ENCODE measurements around the gene DDX1. TPM values are rescaled to one million over a fixed set of nuclear protein-coding genes. Genes with fewer than 3 reads are reported as not detected.

Gene DDX1
- total RNA-seq, 1 experiment from 2014 or later: 102 TPM

- no peak for DNase-seq (ENCODE audit: low read depth)
Observed at GRCh38 chr2:15628899-15629855, 37.5 kb downstream of the DDX1 start.

DNA sequence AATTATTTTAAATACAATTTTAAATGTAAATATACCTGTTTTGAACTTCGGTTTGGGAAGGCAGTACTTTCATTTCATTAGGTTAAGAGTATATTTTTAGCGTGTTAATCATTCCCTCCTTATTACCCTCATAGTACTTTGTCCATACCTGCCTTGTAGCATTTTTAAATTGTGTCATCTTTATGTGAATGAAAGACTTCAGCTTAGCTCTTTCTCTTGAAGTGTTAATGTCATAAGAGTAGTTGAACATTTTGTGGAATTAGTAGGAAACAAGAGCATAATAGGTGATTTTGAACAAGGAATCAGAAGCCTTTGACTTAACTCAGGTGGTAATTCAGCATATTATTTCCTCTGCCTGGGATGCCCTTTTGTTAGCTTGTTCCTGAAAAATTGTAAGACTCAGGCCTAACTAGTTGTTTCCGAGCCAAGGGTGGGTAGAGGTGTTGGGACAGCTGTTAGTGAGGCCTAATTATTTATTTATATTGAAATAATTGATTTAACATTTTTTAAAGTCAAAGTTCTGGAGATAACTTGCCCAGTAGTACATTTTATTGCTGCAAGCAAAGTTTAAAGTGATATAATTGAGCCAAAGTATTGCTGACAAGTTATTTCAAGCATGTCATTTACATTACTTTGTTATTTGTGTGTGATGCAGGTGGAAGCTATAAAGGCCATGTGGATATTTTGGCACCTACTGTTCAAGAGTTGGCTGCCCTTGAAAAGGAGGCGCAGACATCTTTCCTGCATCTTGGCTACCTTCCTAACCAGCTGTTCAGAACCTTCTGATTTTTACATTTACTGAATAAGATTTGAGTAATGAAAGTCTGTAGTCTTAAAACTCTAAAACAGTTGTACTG, 38.7 kb downstream of the DDX1 start:
- DNase-seq (ENCODE audit: low read depth): no peak

GRCh38 chr2:15630978-15631719, 39.5 kb downstream of the DDX1 start:
- DNase-seq (ENCODE audit: low read depth): no peak

- no peak for DNase-seq (ENCODE audit: low read depth)
Observed at GRCh38 chr2:15631883-15632282, 40.2 kb downstream of the DDX1 start.

DNA sequence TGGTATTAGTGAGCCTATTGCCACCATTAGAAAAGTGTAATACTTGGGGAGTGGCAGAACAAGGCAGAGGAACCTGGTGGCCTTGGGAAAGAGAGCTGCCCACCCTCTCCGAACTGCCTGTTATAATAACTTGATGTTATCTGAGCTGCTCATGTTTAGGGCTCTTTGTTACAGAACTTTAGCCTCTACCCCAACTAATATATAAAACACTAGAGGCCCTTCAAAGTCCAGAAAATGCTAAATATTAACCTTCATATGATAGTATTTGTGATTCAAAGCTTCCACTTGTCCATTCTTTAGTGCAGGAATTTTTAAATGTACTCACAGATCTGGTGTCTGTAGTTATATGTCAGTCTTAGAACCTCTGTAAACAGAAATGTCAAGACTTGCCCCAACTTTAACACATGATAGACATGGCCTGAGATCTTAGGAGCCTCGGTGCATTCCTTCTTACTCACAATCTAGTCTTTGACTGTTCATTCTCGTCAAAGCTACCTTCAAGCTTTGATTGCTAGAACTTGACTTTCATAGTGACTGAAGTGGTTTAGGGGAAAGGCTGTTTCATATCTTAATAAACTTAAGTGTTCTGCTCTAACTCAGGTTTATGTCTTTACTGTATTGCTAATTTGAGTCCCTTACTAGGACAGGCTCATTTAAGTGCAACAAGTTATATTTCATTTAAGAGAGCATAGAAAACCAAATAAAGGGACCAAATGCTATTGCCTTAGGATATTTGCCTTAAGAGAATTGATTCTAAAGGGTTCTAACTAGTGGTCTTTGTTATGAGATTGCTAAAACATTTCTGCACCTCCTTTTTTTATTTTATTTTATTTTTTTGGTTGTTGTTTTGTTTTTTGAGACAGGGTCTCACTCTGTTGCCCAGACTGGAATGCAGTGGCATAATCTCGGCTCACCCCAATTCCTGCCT, 41.6 kb downstream of the DDX1 start:
- DNase-seq (ENCODE audit: low read depth): no peak

DNA sequence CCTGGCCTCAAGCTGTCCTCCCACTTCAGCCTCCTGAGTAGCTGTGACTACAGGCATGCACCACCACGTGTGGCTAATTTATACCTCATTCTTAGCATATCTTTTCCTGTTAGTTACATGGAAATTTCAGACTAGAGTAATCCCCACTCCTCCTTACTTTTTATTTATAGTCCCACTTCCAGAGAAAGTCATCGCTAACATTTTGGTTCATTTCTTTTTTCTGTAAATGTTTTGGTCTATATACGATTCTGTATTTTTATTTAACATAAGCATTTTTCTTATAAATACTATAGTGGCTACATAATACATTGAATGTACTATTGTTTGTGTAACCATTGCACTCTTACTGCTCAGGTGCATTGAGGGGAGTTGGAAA, 42.3 kb downstream of the DDX1 start:
- DNase-seq (ENCODE audit: low read depth): no peak

DNA sequence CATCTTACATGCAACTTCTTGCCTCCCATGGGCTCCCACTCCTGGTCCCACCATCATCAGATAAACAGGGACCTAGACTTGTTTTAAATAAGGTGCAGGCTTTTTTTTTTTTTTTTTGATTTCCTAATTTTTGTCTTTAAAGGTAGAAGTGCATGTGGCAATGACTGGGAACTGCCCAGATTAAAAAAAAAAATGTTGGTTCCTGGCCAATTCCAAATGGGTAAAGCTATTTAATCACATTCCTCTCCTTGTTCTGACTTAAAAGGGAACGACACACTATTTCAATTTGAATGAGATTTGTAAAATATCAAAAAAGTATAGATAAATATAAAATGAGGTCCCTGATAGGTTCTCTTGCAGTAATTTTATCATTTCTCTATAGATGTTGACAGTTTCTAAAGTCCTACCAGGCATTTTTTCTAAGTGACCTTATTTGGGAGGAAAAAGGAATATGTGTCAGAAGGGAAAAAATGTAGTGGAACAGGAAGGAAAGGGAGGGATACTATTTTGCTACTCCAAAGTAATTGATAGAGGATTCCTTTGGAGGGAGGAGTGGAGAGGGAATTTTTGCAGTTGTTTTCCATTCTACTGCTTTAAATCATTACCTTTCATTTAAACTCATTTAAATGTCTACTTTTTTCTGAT, 43.3 kb downstream of the DDX1 start:
- no peak for DNase-seq (ENCODE audit: low read depth)

- DNase-seq (ENCODE audit: low read depth): peak; percentile 57
Observed at GRCh38 chr2:15636972-15637785, 45.5 kb downstream of the DDX1 start.

DNA sequence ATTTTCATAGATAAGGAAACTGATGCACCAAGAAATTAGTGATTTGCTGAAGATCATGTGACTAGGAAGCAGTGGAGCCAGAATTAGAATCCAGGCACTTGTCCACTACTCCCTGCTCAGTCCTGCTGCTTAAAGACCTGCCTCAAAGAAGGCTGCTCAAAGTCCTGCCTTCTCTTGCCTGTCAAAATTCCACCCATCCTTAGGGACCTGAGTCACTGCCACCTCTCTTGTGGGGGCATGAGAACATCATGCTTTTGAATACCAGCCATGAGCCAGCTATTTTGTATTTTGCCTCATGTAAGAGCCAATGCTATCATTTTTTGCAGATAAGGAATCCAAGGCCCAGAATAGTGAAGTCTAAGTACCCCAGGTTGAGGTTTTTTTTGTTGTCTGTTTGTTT, 47.1 kb downstream of the DDX1 start:
- peak; percentile 19 for DNase-seq (ENCODE audit: low read depth)

- no peak for DNase-seq (ENCODE audit: low read depth)
Observed at GRCh38 chr2:15639323-15640251, 47.9 kb downstream of the DDX1 start.

DNA sequence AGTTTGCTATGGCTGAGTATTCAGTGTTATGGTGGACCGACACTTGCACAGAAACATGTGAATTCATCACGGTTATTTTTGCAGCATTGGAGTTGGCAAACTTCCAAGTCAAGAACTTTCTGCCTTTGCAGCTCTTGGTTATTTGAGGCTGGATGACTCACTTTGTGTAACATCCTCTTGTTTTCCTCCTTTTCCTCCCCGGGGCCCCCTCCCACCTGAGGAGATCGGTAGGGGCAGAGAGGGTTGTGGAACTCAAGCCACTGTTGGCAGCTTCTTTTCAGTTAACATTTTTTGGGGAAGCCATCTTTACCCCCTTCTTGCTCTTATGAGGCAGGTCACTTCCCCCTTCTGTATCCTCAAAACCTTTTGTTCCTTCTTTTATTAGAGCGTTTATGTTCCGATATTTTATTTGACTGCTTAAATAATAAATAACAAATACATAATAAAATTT, 48.6 kb downstream of the DDX1 start:
- peak; percentile 80 for DNase-seq (ENCODE audit: low read depth)

DNA sequence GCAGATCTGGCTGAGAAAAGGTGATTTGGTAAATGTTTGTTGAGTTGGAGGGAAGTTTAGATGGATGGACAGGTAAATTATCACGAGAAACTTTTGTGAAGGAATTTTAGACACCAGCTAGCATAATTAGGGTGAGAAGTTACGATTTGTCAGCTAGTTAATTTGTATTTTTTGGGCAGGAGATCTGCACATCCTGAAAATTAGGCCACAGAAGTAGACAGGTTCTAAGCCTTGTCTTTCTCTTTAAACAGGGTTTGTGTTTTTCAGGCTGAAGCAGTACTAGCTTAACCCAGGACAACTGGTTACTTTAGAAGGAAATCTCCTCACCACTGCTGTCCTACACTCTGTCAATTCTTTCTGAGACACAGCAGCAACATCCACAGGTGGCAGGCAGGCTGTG, 49.1 kb downstream of the DDX1 start:
- DNase-seq (ENCODE audit: low read depth): no peak

- DNase-seq (ENCODE audit: low read depth): no peak
Observed at GRCh38 chr2:15641530-15641982, 49.9 kb downstream of the DDX1 start.

DNA sequence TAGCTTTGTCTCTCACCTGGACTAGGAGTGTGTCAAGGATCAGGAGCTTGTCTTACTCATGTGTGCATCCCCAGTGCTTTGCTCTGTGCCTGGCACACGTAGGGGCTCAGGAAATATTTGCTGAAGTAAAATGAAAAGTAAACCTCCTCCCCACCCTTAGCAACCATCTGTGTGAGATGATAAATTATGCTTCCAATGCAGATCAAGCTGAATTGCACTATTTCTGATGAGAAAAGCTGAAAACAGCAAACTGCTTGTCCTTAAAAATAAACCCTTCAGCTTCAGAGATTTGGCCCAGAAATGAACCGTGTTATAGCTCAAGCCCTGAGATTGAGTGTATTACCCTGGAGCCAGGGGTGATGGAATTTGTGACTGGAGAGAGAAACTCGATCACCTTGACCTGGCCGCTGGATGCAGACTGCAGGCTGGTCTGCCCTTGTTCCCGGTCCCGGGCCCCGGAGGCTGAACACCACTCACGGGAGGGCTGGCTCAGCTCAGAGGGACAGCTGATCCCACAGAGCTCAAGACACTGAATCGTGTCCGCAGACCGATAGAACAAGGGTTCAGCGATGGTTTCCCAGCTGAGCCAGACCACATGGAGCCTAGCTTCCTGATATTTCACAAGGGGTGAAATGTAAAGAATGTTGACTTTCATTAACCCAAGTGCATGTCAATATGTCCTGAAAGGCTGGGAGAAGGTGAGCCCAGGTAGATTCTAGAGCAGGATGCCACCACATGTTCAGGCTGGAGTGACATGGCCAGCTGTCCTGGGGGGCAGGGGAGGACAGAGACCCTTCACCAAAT, 50.5 kb downstream of the DDX1 start:
- DNase-seq (ENCODE audit: low read depth): no peak

- no peak for DNase-seq (ENCODE audit: low read depth)
Observed at GRCh38 chr2:15642815-15643500, 51.3 kb downstream of the DDX1 start.

- DNase-seq (ENCODE audit: low read depth): no peak
Observed at GRCh38 chr2:15643791-15644585, 52.3 kb downstream of the DDX1 start.

All from RPMI7951 (cell line).